Measurements from ENCODE around the gene AP3B2. TPM values are rescaled to one million over a fixed set of nuclear protein-coding genes. Genes with fewer than 3 reads are reported as not detected.

AP3B2 gene
- polyA plus RNA-seq, 1 donor from 2014 or later: 0.35 TPM

GRCh38 chr15:82625136-82625535 lies 84.5 kb downstream of the AP3B2 start:
- peaks cover 3% of the 10 kb centered on the region for H3K36me3 Mint-ChIP-seq
- H3K27me3 Mint-ChIP-seq: no peaks in the 10 kb centered on the region
- H3K4me3 Mint-ChIP-seq: no peak overlapping the region
- peaks cover 0 to 1% (median 0%) of the 10 kb centered on the region in 3 donors for H3K4me1 Mint-ChIP-seq
- no peak overlapping the region for H3K27ac Mint-ChIP-seq
- peaks cover 0 to 4% (median 0%) of the 10 kb centered on the region in 3 donors for H3K9me3 Mint-ChIP-seq

GRCh38 chr15:82624438-82624837 lies 85.2 kb downstream of the AP3B2 start:
- Mint-ChIP-seq H3K4me3 (no peak overlapping the region), H3K4me1 (peaks cover 0 to 1% (median 0%) of the 10 kb centered on the region in 3 donors), H3K36me3 (peaks cover 3% of the 10 kb centered on the region), H3K27ac (no peak overlapping the region), H3K9me3 (peaks cover 0 to 6% (median 0%) of the 10 kb centered on the region in 3 donors), H3K27me3 (peaks cover 2% of the 10 kb centered on the region)

- Mint-ChIP-seq H3K27ac (peak overlapping the region in 1 of 3 donors; percentile 14), H3K4me1 (peaks cover 0 to 1% (median 0%) of the 10 kb centered on the region in 3 donors), H3K4me3 (no peak overlapping the region), H3K27me3 (peaks cover 2% of the 10 kb centered on the region), H3K36me3 (peaks cover 3% of the 10 kb centered on the region), H3K9me3 (peaks cover 0 to 6% (median 0%) of the 10 kb centered on the region in 3 donors)
These were observed 85.7 kb downstream of the AP3B2 start for GRCh38 chr15:82624008-82624407.

GRCh38 chr15:82621970-82622369 lies 87.7 kb downstream of the AP3B2 start:
- Mint-ChIP-seq H3K4me3 (no peak overlapping the region), H3K36me3 (peaks cover 3% of the 10 kb centered on the region), H3K27ac (no peak overlapping the region), H3K9me3 (peaks cover 0 to 6% (median 0%) of the 10 kb centered on the region in 3 donors), H3K27me3 (peaks cover 2% of the 10 kb centered on the region), H3K4me1 (peaks cover 0 to 1% (median 0%) of the 10 kb centered on the region in 3 donors)

- Mint-ChIP-seq H3K27ac (no peak overlapping the region), H3K9me3 (no peaks in the 10 kb centered on the region), H3K4me1 (no peaks in the 10 kb centered on the region), H3K36me3 (peaks cover 2% of the 10 kb centered on the region), H3K4me3 (no peak overlapping the region), H3K27me3 (no peaks in the 10 kb centered on the region)
These were observed 95.9 kb downstream of the AP3B2 start for GRCh38 chr15:82613747-82614146.

- Mint-ChIP-seq H3K36me3 (peaks cover 2% of the 10 kb centered on the region), H3K4me1 (no peaks in the 10 kb centered on the region), H3K9me3 (no peaks in the 10 kb centered on the region), H3K4me3 (no peak overlapping the region), H3K27me3 (no peaks in the 10 kb centered on the region), H3K27ac (no peak overlapping the region)
These were observed 98.3 kb downstream of the AP3B2 start for GRCh38 chr15:82611348-82611747.

Other genes starting within 250 kb of the AP3B2 start
- 1,332 TPM for gene RPS17, start 169.4 kb downstream of the AP3B2 start, polyA plus RNA-seq
- 0.11 TPM for gene CPEB1, start 62.5 kb downstream of the AP3B2 start, polyA plus RNA-seq
- 0.09 TPM for gene FSD2, start 96.2 kb upstream of the AP3B2 start, polyA plus RNA-seq
- gene WHAMM, start 99.8 kb upstream of the AP3B2 start, polyA plus RNA-seq: 3.4 TPM
- gene HOMER2, start 242.8 kb upstream of the AP3B2 start, polyA plus RNA-seq: 2.7 TPM

Data from IgD-negative memory B cell (primary cell).